PC-3 (cell line): ENCODE data around the gene CCDC69. TPM values are rescaled to one million over a fixed set of nuclear protein-coding genes. Genes with fewer than 3 reads are reported as not detected.

Source experiments
- ATAC-seq: fragments of 200-7000 bp; cut with Tn5 transposase; 2 replicates; pipeline ENCODE4 v1.9.1; 2020; ENCODE audit warnings: mild to moderate bottlenecking, moderate library complexity
- BruUV-seq: library from RNA; stranded (reverse); fragments of 400-500 nt; replicated peaks from 2 replicates; lab custom pipeline; 2021; lab: Mats Ljungman, UMichigan
- CTCF ChIA-PET: fragments of 300-600 bp; sonication (Branson Sonifier 250); formaldehyde crosslinking; loops from one replicate; lab custom pipeline; 2022; ENCODE audit warnings: antibody characterized with exemption; lab: Charles Lee
- POLR2A ChIA-PET: fragments of 300-600 bp; sonication (Branson Sonifier 250); formaldehyde crosslinking; loops from one replicate; lab custom pipeline; 2022; ENCODE audit warnings: antibody characterized with exemption; ENCODE audit not compliant: unreplicated experiment; lab: Charles Lee
- DNase-seq: peaks from one replicate; pipeline ENCODE4 v3.0.0-alpha.2; 2015
- H2AFZ ChIP-seq: fragments of 300-600 bp; sonication (generic); 2 replicates; pipeline ENCODE4 v1.6.0; 2016; ENCODE audit warnings: antibody characterized with exemption, low read length
- H3F3A ChIP-seq: fragments of 300-600 bp; sonication (generic); one replicate; pipeline ENCODE4 v1.6.0; 2017; ENCODE audit warnings: antibody characterized with exemption, low read length, control low read depth, mild to moderate bottlenecking; ENCODE audit not compliant: unreplicated experiment
- H3K27ac ChIP-seq: fragments of 300-600 bp; sonication (generic); 2 replicates; pipeline ENCODE4 v1.5.1; 2016; ENCODE audit warnings: mild to moderate bottlenecking, low read length
- H3K27me3 ChIP-seq: fragments of 300-600 bp; sonication (generic); 2 replicates; pipeline ENCODE4 v1.6.1; 2016; ENCODE audit warnings: low read length, mixed read lengths
- H3K36me3 ChIP-seq: fragments of 300-600 bp; sonication (generic); 2 replicates; pipeline ENCODE4 v1.6.1; 2016; ENCODE audit warnings: low read depth, mixed run types, low read length, mixed read lengths
- H3K4me1 ChIP-seq: fragments of 300-600 bp; sonication (generic); 2 replicates; pipeline ENCODE4 v1.5.1; 2016; ENCODE audit warnings: low read length; ENCODE audit not compliant: insufficient read depth
- H3K4me2 ChIP-seq: fragments of 300-600 bp; sonication (generic); 2 replicates; pipeline ENCODE4 v1.6.0; 2016; ENCODE audit warnings: low read length
- H3K4me3 ChIP-seq: fragments of 300-600 bp; sonication (generic); 2 replicates; pipeline ENCODE4 v1.5.1; 2016; ENCODE audit warnings: mild to moderate bottlenecking, low read length, mixed read lengths
- H3K79me2 ChIP-seq: fragments of 300-600 bp; sonication (generic); 2 replicates; pipeline ENCODE4 v1.6.1; 2017; ENCODE audit warnings: low read length, mixed read lengths
- H3K9ac ChIP-seq: fragments of 300-600 bp; sonication (generic); 2 replicates; pipeline ENCODE4 v1.6.0; 2016; ENCODE audit warnings: mild to moderate bottlenecking, low read length
- H3K9me2 ChIP-seq: fragments of 300-600 bp; sonication (generic); replicated peaks from 2 replicates; pipeline ENCODE4 v1.6.1; 2016; ENCODE audit warnings: mixed run types, low read length, mixed read lengths
- H3K9me3 ChIP-seq: fragments of 300-600 bp; sonication (generic); 2 replicates; pipeline ENCODE4 v1.6.1; 2016; ENCODE audit warnings: low read length, mixed read lengths
- H4K20me1 ChIP-seq: fragments of 300-600 bp; sonication (generic); 2 replicates; pipeline ENCODE4 v1.6.1; 2016; ENCODE audit warnings: low read length, mixed read lengths
- EZH2 ChIP-seq: fragments of 300-600 bp; sonication (generic); IDR thresholded peaks from one replicate; pipeline ENCODE4 v1.6.1; 2017; ENCODE audit warnings: antibody characterized with exemption, mild to moderate bottlenecking, low read length; ENCODE audit not compliant: unreplicated experiment
- EZH2phosphoT487 ChIP-seq: fragments of 300-600 bp; sonication (generic); IDR thresholded peaks from 2 replicates; pipeline ENCODE4 v1.6.1; 2018; ENCODE audit warnings: mild to moderate bottlenecking, antibody characterized with exemption, low read length, borderline replicate concordance
- intact Hi-C: fragments of 100-400 bp; cut with micrococcal nuclease; formaldehyde crosslinking; loops from 2 replicates; pipeline ENCODE4 v1.9.0; 2023
- total RNA-seq: library from RNA; depleted of rRNA; stranded (reverse); fragments of >200 nt; gene quantifications from 2 replicates; pipeline ENCODE4 v1.2.3, GENCODE V29; 2014
- TF ChIP-seq, protein P1 (sequence below): fragments of 300-600 bp; sonication (generic); conservative IDR thresholded peaks from 2 replicates; pipeline ENCODE4 v1.5.1; 2017; ENCODE audit warnings: antibody characterized with exemption, low read depth, mild to moderate bottlenecking, low read length

CCDC69 gene
- total RNA-seq, 1 experiment from 2014 or later: 26.4 TPM

DNA sequence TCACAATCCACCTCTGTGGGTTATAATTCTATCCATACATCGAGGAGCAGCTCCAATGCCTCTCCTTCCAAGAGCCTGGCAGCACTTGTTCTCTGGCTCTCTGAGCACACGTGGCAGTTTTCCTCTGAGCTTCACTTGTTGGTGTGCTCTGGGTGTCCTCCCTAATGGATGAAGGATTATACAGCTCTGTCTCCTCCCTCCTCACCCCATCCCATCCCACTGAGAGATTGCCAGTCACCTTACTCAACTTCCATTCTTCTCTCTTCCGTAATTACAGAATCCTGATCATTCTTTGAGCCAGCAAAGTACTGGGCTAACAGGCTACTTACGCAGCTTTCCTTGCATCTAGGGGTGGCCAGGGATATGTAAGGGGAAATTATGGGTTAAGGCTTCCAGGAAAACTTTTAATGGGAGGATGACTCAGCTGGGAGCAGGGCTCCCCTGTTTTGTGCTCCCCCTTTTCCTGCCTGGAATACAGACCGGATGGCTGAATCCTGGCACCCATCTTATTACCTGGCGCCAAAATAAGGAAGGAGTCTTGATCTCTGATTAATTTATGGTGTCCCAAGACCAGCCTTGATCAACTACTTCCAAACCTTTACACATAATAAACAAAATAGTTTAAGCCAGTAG lies 6.3 kb upstream of the CCDC69 start:
- Histone ChIP-seq H3F3A (no peaks in the 10 kb centered on the region), H3K4me3 (no peak overlapping the region), H3K4me1 (no peaks in the 10 kb centered on the region), H3K9me3 (no peaks in the 10 kb centered on the region), H3K9ac (no peak overlapping the region), H3K4me2 (no peak overlapping the region), H3K79me2 (no peaks in the 10 kb centered on the region), H2AFZ (no peak overlapping the region), H3K9me2 (no peaks in the 10 kb centered on the region), H3K36me3 (no peaks in the 10 kb centered on the region), H4K20me1 (no peaks in the 10 kb centered on the region), H3K27ac (no peak overlapping the region), H3K27me3 (no peaks in the 10 kb centered on the region)
- CTCF ChIA-PET: no interaction called here
- no TSS peak for BruUV-seq
- no peak for DNase-seq
- POLR2A ChIA-PET: no interaction called here
- TF ChIP-seq EZH2 (no peak), EZH2phosphoT487 (no peak)
- TF ChIP-seq, protein P1, sequence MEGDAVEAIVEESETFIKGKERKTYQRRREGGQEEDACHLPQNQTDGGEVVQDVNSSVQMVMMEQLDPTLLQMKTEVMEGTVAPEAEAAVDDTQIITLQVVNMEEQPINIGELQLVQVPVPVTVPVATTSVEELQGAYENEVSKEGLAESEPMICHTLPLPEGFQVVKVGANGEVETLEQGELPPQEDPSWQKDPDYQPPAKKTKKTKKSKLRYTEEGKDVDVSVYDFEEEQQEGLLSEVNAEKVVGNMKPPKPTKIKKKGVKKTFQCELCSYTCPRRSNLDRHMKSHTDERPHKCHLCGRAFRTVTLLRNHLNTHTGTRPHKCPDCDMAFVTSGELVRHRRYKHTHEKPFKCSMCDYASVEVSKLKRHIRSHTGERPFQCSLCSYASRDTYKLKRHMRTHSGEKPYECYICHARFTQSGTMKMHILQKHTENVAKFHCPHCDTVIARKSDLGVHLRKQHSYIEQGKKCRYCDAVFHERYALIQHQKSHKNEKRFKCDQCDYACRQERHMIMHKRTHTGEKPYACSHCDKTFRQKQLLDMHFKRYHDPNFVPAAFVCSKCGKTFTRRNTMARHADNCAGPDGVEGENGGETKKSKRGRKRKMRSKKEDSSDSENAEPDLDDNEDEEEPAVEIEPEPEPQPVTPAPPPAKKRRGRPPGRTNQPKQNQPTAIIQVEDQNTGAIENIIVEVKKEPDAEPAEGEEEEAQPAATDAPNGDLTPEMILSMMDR: no peak
- intact Hi-C loops: no loop called here
- ATAC-seq: no peak

GRCh38 chr5:151228986-151229385 lies 5.1 kb upstream of the CCDC69 start:
- ChIA-PET POLR2A (no interaction called here), CTCF (no interaction called here)
- BruUV-seq: no TSS peak

More at GRCh38 chr5:151228986-151229385, 5.1 kb upstream of the CCDC69 start:
- Histone ChIP-seq H3K4me3 (no peak overlapping the region), H2AFZ (no peak overlapping the region), H3K9me3 (no peaks in the 10 kb centered on the region), H3K4me2 (no peak overlapping the region), H4K20me1 (no peaks in the 10 kb centered on the region), H3K9ac (no peak overlapping the region), H3K9me2 (no peaks in the 10 kb centered on the region), H3F3A (no peaks in the 10 kb centered on the region), H3K4me1 (no peaks in the 10 kb centered on the region; the same call in 1 of the 2 replicates), H3K79me2 (no peaks in the 10 kb centered on the region), H3K27ac (no peak overlapping the region), H3K27me3 (no peaks in the 10 kb centered on the region), H3K36me3 (no peaks in the 10 kb centered on the region)
- TF ChIP-seq, protein P1: no peak
- TF ChIP-seq EZH2phosphoT487 (no peak), EZH2 (no peak)
- DNase-seq (no peak), ATAC-seq (no peak)
- intact Hi-C loops: no loop called here
